Caco-2 (cell line): ENCODE results near the gene KCNQ1OT1. TPM values are rescaled to one million over a fixed set of nuclear protein-coding genes. Genes with fewer than 3 reads are reported as not detected.
A peak's percentile ranks its signal among the peaks of the same experiment; 100 is the strongest.

Source experiments
- BruUV-seq: library from RNA; stranded (reverse); fragments of 400-500 nt; replicated peaks from 2 replicates; lab custom pipeline; 2021; lab: Mats Ljungman, UMichigan
- CTCF ChIA-PET: fragments of 300-600 bp; sonication (Branson Sonifier 250); formaldehyde crosslinking; loops from one replicate; lab custom pipeline; 2022; ENCODE audit warnings: antibody characterized with exemption; lab: Charles Lee
- POLR2A ChIA-PET: fragments of 300-600 bp; sonication (Branson Sonifier 250); formaldehyde crosslinking; loops from one replicate; lab custom pipeline; 2022; ENCODE audit warnings: antibody characterized with exemption; lab: Charles Lee
- DNase-seq, 2 experiments: peaks; one replicate each; pipeline versions ENCODE4 v3.0.0 to v3.0.0-alpha.2; 2020 to 2022
- H3K27me3 ChIP-seq: replicated peaks from 2 replicates; pipeline ENCODE4 v1.6.0; 2011; ENCODE audit warnings: low read length; ENCODE audit not compliant: control insufficient read depth, insufficient read depth
- H3K36me3 ChIP-seq: 2 replicates; pipeline ENCODE4 v1.5.1; 2011; ENCODE audit warnings: low read length; ENCODE audit not compliant: control insufficient read depth, insufficient read depth
- H3K4me1 ChIP-seq: fragments of 250-450 bp; sonication (Bioruptor Pico); 2 replicates; pipeline ENCODE4 v1.5.1; 2020; ENCODE audit warnings: mild to moderate bottlenecking
- H3K4me3 ChIP-seq: 2 replicates; pipeline ENCODE4 v1.5.1; 2011; ENCODE audit warnings: low read depth, mild to moderate bottlenecking, control low read depth, low read length
- H3K9me3 ChIP-seq: fragments of 250-450 bp; sonication (Bioruptor Pico); 2 replicates; pipeline ENCODE4 v1.5.1; 2020; ENCODE audit warnings: mild to moderate bottlenecking, moderate library complexity
- H3K27ac Mint-ChIP-seq: one replicate; pipeline ENCODE4 v1.8.0; 2022; ENCODE audit warnings: mixed read lengths; ENCODE audit not compliant: unreplicated experiment
- H3K27me3 Mint-ChIP-seq: one replicate; pipeline ENCODE4 v1.8.0; 2022; ENCODE audit warnings: mixed read lengths; ENCODE audit not compliant: insufficient read depth, unreplicated experiment
- H3K36me3 Mint-ChIP-seq: one replicate; pipeline ENCODE4 v1.8.0; 2022; ENCODE audit warnings: mild to moderate bottlenecking, mixed read lengths; ENCODE audit not compliant: insufficient read depth, unreplicated experiment
- H3K4me1 Mint-ChIP-seq: one replicate; pipeline ENCODE4 v1.8.0; 2022; ENCODE audit warnings: low read depth, mixed read lengths; ENCODE audit not compliant: unreplicated experiment
- H3K4me3 Mint-ChIP-seq: one replicate; pipeline ENCODE4 v1.8.0; 2022; ENCODE audit warnings: mild to moderate bottlenecking, moderate library complexity, mixed read lengths; ENCODE audit not compliant: unreplicated experiment
- H3K9me3 Mint-ChIP-seq: one replicate; pipeline ENCODE4 v1.8.0; 2022; ENCODE audit warnings: mixed read lengths; ENCODE audit not compliant: unreplicated experiment
- intact Hi-C: fragments of 100-400 bp; cut with micrococcal nuclease; formaldehyde crosslinking; loops from one replicate; pipeline ENCODE4 v1.10.0; 2022; ENCODE audit not compliant: unreplicated experiment
- total RNA-seq: library from RNA; stranded (reverse); gene quantifications from 2 replicates; pipeline ENCODE4 v1.2.3, GENCODE V29; 2022
- TF ChIP-seq, protein P1 (sequence below), 2 experiments: fragments of 200-600 bp in 1 of 2; IDR thresholded peaks; 1 replicate in 1 of 2; 2 replicates in 1 of 2; pipeline versions ENCODE4 v1.5.1 to v1.8.0; 2011 to 2022; ENCODE audit warnings: antibody characterized with exemption in 1 of 2, control low read depth in 1 of 2, inconsistent platforms in 1 of 2, low read depth in 1 of 2, low read length in 1 of 2, mild to moderate bottlenecking in 1 of 2, moderate library complexity in 1 of 2; ENCODE audit not compliant: insufficient read depth in 1 of 2, severe bottlenecking in 1 of 2, unreplicated experiment in 1 of 2

The KCNQ1OT1 gene
- total RNA-seq, 1 experiment from 2014 or later, result 7.5 TPM

DNA sequence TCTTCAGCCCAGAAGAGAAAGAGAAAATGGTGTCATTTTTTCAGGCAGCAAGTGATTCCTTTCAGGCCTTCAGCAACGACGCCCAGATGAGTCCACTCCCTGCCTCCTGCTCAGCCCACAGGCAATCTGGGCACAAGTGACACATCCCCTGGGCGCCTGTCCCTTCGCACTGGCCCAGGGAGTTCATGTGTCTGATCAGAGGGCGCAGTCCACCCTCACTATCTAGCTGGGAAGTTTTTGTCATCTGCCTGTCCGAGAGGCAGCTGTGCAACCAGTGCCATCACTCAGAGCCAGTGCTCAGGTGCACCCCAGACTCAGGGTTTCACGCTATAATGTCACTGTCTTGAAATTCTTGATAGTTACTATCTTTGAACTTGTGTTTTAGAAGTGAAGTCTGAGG is 1.4 kb upstream of the KCNQ1OT1 start:
- H3K4me1 ChIP-seq, result peaks cover 25% of the 10 kb centered on the region
- TF ChIP-seq, protein P1, sequence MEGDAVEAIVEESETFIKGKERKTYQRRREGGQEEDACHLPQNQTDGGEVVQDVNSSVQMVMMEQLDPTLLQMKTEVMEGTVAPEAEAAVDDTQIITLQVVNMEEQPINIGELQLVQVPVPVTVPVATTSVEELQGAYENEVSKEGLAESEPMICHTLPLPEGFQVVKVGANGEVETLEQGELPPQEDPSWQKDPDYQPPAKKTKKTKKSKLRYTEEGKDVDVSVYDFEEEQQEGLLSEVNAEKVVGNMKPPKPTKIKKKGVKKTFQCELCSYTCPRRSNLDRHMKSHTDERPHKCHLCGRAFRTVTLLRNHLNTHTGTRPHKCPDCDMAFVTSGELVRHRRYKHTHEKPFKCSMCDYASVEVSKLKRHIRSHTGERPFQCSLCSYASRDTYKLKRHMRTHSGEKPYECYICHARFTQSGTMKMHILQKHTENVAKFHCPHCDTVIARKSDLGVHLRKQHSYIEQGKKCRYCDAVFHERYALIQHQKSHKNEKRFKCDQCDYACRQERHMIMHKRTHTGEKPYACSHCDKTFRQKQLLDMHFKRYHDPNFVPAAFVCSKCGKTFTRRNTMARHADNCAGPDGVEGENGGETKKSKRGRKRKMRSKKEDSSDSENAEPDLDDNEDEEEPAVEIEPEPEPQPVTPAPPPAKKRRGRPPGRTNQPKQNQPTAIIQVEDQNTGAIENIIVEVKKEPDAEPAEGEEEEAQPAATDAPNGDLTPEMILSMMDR (IDR thresholded peaks at IDR 0.05; ENCODE audit: insufficient read depth in 1 of 2, low read depth in 1 of 2, low read length in 1 of 2, severe bottlenecking in 1 of 2, unreplicated experiment in 1 of 2), result no peak
- H3K9me3 ChIP-seq, result no peaks in the 10 kb centered on the region
- ChIA-PET CTCF (no interaction called here), POLR2A (interaction anchor here (1.0 kb wide), 1 partner anchor 43 kb away, joined by 3 read pairs; no protein-coding TSS in a partner anchor)
- H3K4me3 ChIP-seq, result peak overlapping the region; percentile 91
- peaks cover 7% of the 10 kb centered on the region for H3K4me1 Mint-ChIP-seq
- H3K27me3 ChIP-seq, result no peaks in the 10 kb centered on the region
- no peaks in the 10 kb centered on the region for H3K27me3 Mint-ChIP-seq
- intact Hi-C loops, result loop anchor here (2.0 kb wide), 1 partner anchor 24 kb away; no protein-coding TSS in a partner anchor
- no peak for DNase-seq
- peak overlapping the region; percentile 84 for H3K4me3 Mint-ChIP-seq
- H3K36me3 ChIP-seq, result no peaks in the 10 kb centered on the region
- H3K27ac Mint-ChIP-seq, result peak overlapping the region; percentile 84
- BruUV-seq, result TSS peak; percentile 70
- no peaks in the 10 kb centered on the region for H3K9me3 Mint-ChIP-seq
- H3K36me3 Mint-ChIP-seq, result peaks cover 33% of the 10 kb centered on the region

- intact Hi-C loops, result loop anchor here (2.0 kb wide), 1 partner anchor 24 kb away; no protein-coding TSS in a partner anchor
- Mint-ChIP-seq H3K4me3 (peak overlapping the region; percentile 84), H3K9me3 (no peaks in the 10 kb centered on the region), H3K27me3 (no peaks in the 10 kb centered on the region), H3K36me3 (peaks cover 37% of the 10 kb centered on the region), H3K4me1 (peaks cover 7% of the 10 kb centered on the region), H3K27ac (peak overlapping the region; percentile 84)
- POLR2A ChIA-PET, result interaction anchor here (0.6 to 1.4 kb wide), 9 partner anchors 9 to 291 kb away, joined by 3 to 11 read pairs (median 4); partner anchors contain the start of genes CDKN1C and NAP1L4
- Histone ChIP-seq H3K4me1 (peaks cover 30% of the 10 kb centered on the region), H3K36me3 (no peaks in the 10 kb centered on the region), H3K4me3 (peak overlapping the region; percentile 91), H3K9me3 (no peaks in the 10 kb centered on the region), H3K27me3 (no peaks in the 10 kb centered on the region)
- peak; percentile 85 for DNase-seq
- CTCF ChIA-PET, result interaction anchor here (0.8 to 1.0 kb wide), 2 partner anchors 187 to 191 kb away, joined by 5 to 7 read pairs; no protein-coding TSS in a partner anchor
- no TSS peak for BruUV-seq
- TF ChIP-seq, protein P1 (IDR thresholded peaks at IDR 0.05; ENCODE audit: insufficient read depth in 1 of 2, low read depth in 1 of 2, low read length in 1 of 2, severe bottlenecking in 1 of 2, unreplicated experiment in 1 of 2), result no peak
Observed at GRCh38 chr11:2700415-2701211, 819 bp upstream of the KCNQ1OT1 start.

DNA sequence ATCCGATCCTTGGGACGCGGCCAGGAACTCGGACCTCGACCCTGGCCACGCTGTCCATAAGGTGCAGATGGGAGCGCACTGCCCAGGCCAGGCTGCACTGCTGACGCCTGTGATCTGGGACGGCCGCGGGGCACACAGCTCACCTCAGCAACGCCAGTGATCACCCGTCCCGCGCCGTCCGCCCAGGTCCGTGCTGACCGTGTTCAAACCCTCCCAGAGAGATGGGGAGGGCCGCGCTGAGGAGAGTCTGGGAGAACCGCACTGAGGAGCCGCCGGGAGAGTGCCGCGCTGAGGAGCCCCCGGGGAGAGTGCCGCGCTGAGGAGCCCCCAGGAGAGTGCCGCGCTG is 636 bp downstream of the KCNQ1OT1 start:
- intact Hi-C loops, result loop anchor here (2.0 to 5.0 kb wide), 3 partner anchors 43 to 186 kb away; partner anchors contain the start of gene CDKN1C
- CTCF ChIA-PET, result interaction anchor here (1.0 kb wide), 1 partner anchor 189 kb away, joined by 7 read pairs; no protein-coding TSS in a partner anchor
- Histone ChIP-seq H3K4me3 (peak overlapping the region; percentile 92), H3K9me3 (no peaks in the 10 kb centered on the region), H3K4me1 (peaks cover 30% of the 10 kb centered on the region), H3K36me3 (0 out of 2 replicates have a peak, but pooled peaks cover 1% of the 10 kb centered on the region), H3K27me3 (no peaks in the 10 kb centered on the region)
- Mint-ChIP-seq H3K4me1 (peaks cover 19% of the 10 kb centered on the region), H3K27me3 (no peaks in the 10 kb centered on the region), H3K4me3 (peak overlapping the region; percentile 84), H3K36me3 (peaks cover 48% of the 10 kb centered on the region), H3K27ac (peak overlapping the region; percentile 90), H3K9me3 (no peaks in the 10 kb centered on the region)
- peak; percentile 44 to 56 for DNase-seq
- TF ChIP-seq, protein P1 (IDR thresholded peaks at IDR 0.05; ENCODE audit: insufficient read depth in 1 of 2, low read depth in 1 of 2, low read length in 1 of 2, severe bottlenecking in 1 of 2, unreplicated experiment in 1 of 2), result no peak
- BruUV-seq, result no TSS peak
- POLR2A ChIA-PET, result interaction anchor here (0.6 to 1.4 kb wide), 8 partner anchors 25 to 293 kb away, joined by 3 to 11 read pairs (median 4); partner anchors contain the start of genes CDKN1C and NAP1L4
